GM18951 (cell line): ENCODE results near the gene TCF7L2.

ENCODE experiments used
- POLR2A ChIP-seq: IDR thresholded peaks from 4 replicates; pipeline ENCODE4 v1.6.1; 2011; ENCODE audit warnings: mild to moderate bottlenecking; ENCODE audit not compliant: insufficient read length, insufficient read depth; ENCODE audit errors: extremely low read depth
- in situ Hi-C: fragments of 300-500 bp; cut with MboI; formaldehyde crosslinking; loops from one replicate; pipeline ENCODE4 v1.12.0; 2022; ENCODE audit warnings: low sequenced_read_pairs, mixed read lengths, inconsistent platforms; ENCODE audit not compliant: unreplicated experiment

Gene TCF7L2

DNA sequence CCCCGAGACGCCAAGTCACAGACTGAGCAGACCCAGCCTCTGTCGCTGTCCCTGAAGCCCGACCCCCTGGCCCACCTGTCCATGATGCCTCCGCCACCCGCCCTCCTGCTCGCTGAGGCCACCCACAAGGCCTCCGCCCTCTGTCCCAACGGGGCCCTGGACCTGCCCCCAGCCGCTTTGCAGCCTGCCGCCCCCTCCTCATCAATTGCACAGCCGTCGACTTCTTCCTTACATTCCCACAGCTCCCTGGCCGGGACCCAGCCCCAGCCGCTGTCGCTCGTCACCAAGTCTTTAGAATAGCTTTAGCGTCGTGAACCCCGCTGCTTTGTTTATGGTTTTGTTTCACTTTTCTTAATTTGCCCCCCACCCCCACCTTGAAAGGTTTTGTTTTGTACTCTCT, 215.6 kb downstream of the TCF7L2 start:
- in situ Hi-C loops: no loop called here

DNA sequence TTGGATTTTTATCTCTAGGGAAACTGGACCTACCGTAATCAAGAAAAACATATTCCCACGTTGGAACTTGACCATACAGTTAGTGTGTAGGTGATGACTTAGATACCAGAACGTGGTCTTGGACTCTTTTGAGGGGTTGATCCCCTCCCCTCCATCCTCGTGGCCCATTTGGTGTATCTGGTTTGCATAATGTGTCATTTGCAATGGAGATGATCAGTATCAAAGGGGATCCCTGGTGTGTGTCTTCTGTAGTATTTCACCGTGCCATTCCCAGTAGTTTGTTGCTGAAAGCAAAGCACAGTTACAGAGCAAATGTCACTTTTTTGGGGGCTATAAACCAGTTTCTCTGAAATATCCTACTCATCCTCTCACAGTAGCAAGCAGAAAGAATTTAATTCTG, 217.7 kb downstream of the TCF7L2 start:
- in situ Hi-C loops: no loop called here
- TF ChIP-seq POLR2A: no peak

More for the DNA sequence above, 215.6 kb downstream of the TCF7L2 start:
- TF ChIP-seq POLR2A: no peak

DNA sequence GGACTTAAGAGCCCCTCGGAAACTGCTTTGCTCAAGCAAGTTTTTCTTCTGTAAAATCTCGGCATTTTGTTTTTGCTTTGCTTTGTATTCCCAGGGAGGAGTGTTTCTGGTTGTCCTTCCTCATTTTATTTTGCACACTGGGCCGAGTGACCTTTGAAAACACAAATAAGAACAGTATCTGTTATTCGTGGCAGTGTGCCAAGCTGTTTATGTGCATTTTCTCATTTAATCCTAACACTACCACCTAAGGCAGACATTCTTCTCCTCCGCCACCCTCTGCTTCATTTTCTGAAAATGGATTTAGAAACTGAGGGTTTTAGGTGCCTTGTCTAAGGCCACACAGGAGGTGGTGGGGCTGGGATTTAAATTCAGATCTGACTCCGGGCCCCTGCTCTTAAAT, 218.5 kb downstream of the TCF7L2 start:
- TF ChIP-seq POLR2A: no peak
- in situ Hi-C loops: no loop called here

DNA sequence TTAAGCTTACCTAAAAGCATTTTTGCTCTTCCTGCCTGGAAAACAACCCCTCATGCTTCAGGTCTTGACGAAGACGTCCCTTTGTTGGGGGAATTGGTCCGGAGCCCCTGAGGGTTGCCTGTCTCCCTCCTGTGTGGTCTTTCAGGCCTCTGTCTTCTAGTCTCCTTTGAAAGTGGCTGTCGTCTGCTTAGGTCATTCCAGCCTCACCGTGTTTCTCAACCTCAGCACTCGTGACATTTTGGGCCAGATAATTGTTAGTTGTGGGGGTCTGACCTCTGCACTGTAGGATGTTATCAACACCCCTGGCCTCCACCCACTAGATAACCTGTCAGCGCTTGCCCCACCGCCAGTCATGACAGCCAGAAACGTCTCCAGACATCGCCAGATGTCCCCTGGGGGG, 219.1 kb downstream of the TCF7L2 start:
- TF ChIP-seq POLR2A: no peak
- in situ Hi-C loops: no loop called here

DNA sequence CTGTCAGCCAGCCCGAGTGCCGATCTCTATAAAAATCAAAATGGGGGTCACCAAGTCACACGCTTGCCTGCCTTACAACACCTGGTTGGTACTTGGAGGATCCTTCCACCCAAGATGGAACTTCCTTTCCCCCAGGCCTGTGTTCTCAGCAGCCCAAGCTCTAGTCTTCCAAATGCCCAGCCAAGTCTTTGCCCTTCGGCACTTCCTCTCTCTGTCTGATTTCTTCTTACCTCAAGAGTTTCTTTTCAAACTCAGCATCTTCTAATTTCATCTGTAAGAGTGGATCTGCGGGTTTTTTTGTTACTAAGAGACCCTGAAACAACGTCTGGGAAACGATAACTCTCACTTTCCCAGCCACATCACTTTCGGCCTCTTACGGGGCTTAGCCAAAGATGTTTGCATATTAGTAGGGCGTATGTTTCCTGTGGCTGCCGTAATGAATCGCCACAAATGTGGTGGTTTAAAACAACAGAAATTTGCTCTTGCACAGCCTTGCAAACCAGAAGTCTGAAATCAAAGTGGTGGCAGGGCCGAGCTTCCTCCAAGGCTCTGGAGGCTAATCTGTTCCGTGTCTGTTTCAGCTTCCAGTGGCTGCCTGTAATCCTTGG, 219.9 kb downstream of the TCF7L2 start:
- TF ChIP-seq POLR2A: no peak
- in situ Hi-C loops: no loop called here

DNA sequence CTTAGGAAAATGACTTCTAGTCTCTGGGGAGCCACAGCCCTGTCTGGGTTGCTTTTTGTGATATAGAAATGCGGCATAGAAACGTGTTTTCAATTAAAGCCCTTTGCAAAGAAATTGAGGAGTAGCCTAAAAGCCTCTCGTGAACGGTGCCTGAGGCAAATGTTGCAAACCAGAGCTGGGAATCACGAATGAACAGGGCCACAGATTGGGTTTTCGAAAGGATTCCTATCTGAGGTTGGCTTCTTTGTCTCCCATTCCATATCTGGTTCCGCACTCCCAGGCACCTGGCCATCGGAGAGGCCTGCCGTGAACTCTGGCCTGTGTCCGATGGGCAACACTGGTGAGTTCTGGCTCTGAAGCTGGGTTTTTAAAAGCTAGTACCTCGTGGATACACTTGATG, 221.6 kb downstream of the TCF7L2 start:
- no peak for TF ChIP-seq POLR2A
- in situ Hi-C loops: no loop called here

DNA sequence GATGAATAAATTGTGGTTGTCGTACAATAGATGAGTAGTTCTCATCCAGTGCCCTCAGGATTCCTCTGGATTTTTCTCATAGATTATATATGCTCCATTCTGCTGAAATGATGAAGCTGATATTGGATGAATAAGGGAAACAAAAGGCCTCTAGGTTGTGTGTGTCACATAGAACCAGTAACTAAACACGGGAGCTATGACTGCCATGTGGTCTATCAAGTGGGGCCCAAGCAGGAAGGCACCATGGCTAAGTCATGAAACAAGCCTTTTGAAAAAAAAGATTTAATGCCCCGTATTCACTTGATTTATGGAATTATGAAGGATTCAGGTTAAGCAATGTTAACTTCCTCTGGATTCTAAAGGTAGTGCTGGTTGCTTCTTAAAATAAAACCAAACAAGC, 225.1 kb downstream of the TCF7L2 start:
- in situ Hi-C loops: no loop called here
- TF ChIP-seq POLR2A: no peak

DNA sequence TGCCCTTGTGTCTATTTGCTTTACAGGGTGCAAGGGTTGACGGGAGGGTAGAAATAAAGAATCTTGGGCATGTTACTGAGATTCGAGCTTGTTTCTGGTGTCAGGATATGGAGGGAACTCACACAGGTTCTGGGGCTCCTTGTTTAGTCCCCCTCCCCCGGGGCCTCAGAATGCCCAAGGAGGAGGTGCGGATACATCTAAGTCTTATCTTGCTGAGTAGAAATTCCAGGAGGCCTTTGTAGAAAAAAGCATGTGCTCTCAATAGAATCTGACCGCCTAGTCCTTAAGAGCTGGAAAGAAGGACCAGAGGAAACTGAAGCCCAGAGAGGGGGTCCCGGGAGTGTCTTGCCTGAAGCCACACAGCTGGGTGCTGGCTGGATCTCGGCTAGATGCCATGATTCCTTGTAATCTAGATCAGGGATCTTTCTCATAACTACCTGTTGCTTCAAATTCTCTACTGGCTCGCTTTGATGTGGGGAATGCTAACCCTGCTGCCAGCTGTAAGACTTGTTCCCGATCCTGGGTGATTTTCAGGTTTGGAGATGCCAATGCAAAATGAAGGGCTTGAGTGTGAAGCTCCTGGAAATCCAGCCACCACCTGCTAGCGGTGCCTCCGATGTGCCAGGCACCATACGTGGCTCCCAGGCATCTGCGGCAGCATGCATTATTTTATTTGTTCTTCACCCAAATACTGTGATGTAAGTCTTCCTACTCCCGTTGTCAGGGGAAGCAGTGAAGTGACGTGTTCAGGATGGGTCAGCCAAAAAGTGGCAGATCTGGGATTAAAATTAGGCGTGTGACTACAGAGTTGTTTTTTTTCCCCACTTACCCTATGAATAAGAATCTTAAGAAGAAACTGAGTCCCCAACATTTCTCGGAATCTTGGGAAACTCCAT, 226.0 kb downstream of the TCF7L2 start:
- in situ Hi-C loops: no loop called here

DNA sequence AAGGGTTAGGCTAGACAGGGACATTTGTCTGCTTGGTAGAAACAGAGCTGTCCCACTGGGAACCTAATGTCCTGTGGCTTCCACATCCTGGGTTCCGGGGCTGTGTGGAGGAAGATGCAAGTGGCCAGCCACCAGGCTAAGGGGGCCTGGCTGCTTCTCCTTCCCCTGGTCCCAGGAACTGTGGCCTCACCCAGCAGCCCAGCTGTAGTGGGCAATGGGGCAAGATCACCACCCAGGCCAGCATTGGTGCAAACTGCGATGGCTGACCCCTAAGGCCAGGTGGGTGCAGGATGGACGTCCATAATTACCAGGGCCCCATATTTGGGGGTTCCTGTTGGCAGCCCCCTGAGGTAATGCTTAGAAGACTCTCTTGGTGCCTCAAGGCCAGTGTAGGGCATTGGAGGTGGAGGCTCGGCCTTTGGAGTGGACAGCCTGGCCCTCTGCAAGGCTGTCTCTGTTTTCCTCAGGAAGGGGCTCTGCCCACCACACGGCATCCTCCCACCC, 226.7 kb downstream of the TCF7L2 start:
- TF ChIP-seq POLR2A: no peak
- in situ Hi-C loops: no loop called here

More for the DNA sequence above, 226.0 kb downstream of the TCF7L2 start:
- no peak for TF ChIP-seq POLR2A

DNA sequence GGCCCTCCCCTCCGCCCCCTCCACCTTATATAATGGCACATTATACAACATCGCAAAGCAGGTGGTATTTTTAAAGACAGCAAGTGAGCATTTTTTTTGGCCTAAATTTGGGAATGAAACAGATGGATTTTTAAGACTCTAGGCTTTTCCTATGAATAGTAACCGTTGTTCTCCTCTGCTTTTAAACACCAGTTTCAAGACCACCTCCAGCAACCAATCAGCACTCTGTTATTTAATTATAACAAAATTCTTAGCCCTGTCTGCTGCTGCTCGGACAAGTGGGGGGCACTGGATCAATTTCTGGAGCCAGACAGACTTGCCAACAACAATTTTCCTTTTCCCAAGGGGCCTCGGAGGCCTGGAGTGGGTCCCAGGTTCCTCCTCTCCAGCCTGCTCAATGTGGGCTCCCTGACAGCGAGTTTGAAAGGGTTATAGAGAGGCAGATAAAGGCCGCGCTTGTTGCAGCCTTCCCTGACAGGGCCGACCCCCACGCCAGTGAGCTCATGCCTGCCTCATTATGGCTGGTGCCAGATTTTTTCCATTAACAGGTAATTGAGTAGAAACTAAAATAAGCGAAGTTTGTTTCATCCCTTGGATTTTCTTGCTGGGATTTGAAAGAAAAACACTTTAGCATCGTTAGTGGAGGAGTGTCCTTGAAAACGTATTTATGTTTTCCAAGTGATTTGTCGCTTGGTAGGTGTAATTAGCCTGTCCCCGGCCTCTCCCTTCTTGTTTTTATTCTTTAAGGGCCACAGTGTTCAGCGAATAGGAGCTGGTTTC, 227.3 kb downstream of the TCF7L2 start:
- TF ChIP-seq POLR2A: no peak
- in situ Hi-C loops: no loop called here

DNA sequence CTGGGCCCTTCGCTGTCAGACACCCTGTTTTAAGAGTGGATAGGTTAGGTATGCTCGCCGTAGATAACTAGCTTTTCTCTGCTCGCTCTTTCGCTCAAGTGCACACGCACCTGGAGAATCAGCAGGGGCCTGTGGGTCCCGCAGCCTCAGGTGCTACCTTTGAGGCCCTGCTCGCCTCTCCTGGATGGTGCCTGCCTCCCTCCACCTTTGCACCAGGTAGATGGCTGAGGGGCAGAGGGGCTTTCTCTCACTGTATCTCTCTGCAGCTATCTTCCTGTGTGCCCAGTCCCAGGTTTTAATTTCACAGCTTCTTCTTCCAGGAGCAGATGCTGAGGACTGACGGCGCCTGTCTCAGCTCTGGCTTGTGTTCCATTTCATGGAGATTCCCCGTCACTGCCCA, 227.9 kb downstream of the TCF7L2 start:
- in situ Hi-C loops: no loop called here
- TF ChIP-seq POLR2A: no peak

DNA sequence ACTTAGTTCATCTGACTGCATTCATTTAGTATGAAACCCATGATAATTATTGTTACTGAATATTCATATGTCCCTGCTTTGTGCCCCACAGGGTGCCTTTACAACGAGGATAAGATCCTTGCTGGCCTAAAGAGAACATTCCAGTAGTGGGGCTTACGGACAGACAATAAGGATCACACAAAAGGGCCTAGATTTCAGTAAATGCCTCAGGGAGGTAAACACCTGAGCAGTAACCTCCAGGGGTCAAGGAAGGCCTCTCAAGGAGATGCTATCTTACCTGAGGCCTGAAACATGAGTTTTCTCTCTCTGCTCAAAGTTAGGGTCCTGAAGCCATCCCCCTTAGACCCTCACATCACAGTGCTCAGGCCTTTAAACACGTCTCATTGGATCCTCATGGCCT, 228.7 kb downstream of the TCF7L2 start:
- in situ Hi-C loops: no loop called here
- TF ChIP-seq POLR2A: no peak

DNA sequence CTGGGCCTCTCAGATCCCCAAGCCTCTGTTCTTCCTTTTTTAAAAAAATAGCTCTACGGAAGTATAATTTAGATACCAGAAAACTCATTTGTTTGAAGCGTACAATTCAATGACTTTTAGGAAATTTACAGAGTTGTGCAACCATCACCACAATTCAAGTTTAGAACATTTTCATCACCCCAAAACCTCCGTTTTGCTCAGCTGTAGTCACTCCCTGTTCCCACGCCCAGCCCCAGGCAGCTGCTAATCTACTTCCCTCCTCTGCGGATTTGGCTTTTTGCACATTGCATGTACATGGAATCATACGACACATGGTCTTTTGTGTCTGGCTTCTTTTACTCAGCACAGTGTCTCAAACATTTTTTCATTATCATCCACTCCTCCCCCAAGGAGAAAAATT, 229.2 kb downstream of the TCF7L2 start:
- no peak for TF ChIP-seq POLR2A

More for the DNA sequence above, 229.2 kb downstream of the TCF7L2 start:
- in situ Hi-C loops: no loop called here
